HT1080 (cell line): ENCODE results near the gene GIMAP8. TPM values are rescaled to one million over a fixed set of nuclear protein-coding genes. Genes with fewer than 3 reads are reported as not detected.
"Not testable (repeated sequence)": the region's sequence is repeated elsewhere in the genome, so short reads cannot be mapped to it uniquely, and the experiment has no call there.

Experiments used
- DNase-seq: peaks from one replicate; pipeline ENCODE4 v3.0.0-alpha.2; 2015; ENCODE audit warnings: low read depth
- total RNA-seq: library from RNA; depleted of rRNA; stranded (reverse); fragments of >200 nt; shearing (Covaris generic); gene quantifications from 2 replicates; pipeline ENCODE4 v1.2.3, GENCODE V29; 2014; rRNA removed

Gene GIMAP8
- total RNA-seq, 1 experiment from 2014 or later, result not detected

DNA sequence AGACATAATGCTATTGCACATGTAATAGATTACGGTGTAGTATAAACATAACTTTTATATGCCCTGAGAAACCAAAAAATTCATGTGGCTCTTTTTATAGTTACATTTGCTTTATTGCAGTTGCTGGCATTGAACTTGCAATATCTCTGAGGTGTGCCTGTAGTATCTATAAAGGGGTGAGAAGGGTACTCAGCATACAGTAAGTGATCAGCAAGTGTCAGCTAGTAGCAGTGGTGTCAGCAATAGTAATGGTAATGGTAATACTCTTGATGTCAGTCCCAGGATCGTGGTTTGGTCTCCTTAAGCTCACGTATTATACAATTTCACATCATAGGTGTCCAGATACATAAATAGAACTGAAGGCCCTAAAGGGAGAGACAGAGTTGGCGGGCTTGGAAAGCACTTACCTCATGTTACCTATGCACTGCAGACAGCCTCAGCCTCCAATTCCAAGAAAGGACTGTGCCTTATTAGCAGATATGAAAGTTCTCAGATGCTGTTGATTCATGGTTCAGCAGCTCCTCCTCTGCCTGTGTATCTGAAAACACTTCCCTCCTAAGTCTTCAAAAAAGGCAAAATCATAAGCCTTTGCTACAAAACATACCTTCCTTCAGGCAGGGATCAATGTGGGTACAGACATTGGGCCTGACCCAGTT lies 57.6 kb downstream of the GIMAP8 start:
- DNase-seq, result no peak

DNA sequence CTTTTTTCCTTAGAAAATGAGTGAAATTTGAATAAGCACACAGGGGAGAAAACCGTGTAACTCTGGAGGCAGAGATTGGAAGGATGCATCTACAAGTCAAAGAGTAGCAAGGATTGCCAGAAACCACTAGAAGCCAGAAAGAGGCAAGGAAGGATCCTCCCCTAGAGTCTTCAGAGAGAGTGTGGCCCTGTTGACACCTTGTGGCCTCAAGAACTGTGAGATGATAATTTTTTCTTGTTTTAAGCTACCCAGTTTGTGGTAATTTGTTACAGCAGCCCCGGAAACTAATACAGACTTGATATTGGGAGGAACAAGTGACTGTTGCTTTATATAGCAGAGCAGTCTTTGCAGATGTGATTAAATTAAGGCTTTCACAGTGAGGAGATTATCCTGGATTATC lies 60.6 kb downstream of the GIMAP8 start:
- no peak for DNase-seq

GRCh38 chr7:150513758-150514157 lies 63.3 kb downstream of the GIMAP8 start:
- no peak for DNase-seq

DNA sequence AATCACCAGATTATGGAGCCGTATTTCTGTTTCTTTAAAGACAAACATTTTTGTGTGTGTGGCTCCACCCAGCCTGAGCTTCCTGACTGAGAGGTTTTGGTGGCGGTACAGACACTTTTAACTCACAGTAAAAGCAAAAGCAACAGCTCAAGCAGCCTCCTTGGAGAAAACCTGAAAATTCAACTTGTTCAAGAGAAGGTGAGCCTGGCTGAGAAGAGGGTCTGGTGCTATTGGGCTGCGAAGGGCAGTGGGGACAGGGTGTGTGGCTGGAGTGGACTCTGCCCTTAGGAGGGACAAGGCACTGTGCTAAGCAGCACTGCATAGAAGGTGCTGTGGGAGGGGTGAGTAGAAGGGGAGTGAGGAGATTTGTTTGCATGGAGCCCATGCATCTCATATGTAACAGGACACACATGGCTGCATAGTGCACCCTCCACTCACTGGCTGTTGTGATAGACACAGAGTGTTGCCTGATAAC lies 64.4 kb downstream of the GIMAP8 start, which contains the start of gene GIMAP7:
Gene GIMAP7 (plus strand): TSS at position 125 of the 475 bp plus-strand sequence. CDS start 5,103 bp downstream, outside the sequence.
- DNase-seq, result no peak

DNA sequence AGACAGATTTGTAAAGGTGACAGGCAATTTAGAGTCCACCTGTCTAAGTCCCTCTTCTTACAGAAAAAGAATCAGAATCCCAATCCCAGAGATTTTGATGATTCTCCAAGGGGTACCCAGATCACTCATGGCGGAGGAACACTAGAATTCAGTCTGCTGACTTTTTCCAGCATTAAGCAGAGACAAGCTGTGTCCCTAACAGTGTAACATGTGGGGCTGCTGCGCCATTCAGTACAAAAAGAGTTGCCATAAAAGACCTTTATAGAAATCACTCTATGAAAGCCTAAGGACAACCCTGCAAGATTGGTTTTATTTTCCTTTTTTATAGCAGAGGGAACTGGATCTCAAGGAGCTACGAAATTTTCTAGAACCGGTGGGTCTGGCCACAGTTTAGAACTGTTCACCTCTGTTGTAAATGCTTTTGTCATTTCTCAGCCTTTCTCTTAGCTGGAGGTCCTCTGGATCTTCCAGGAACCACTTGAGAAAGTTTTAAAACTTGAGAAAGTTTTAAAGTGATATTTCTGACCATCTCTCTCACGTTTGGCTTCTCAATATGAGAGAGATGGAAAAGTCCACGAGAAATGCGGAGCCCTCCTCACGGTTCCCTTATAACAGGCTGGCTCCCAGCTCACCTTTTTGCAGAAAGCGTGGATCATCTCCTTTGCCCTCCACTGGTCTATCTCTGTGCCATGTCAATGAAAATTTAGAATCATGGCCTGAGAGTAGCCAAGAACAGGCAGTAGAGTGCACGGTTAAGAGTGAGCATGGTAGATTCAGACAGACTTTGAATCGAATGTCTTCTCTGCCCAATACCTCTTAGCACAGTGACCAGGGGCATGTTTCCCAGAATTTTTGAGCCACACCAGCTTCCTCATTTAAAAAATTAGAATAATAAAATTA lies 65.1 kb downstream of the GIMAP8 start:
- DNase-seq, result no peak

GRCh38 chr7:150516956-150517745 lies 66.7 kb downstream of the GIMAP8 start:
- no peak for DNase-seq

- DNase-seq, result no peak
These were observed 68.9 kb downstream of the GIMAP8 start for GRCh38 chr7:150519310-150519709.

GRCh38 chr7:150520145-150520544 lies 69.7 kb downstream of the GIMAP8 start:
- no peak for DNase-seq

DNA sequence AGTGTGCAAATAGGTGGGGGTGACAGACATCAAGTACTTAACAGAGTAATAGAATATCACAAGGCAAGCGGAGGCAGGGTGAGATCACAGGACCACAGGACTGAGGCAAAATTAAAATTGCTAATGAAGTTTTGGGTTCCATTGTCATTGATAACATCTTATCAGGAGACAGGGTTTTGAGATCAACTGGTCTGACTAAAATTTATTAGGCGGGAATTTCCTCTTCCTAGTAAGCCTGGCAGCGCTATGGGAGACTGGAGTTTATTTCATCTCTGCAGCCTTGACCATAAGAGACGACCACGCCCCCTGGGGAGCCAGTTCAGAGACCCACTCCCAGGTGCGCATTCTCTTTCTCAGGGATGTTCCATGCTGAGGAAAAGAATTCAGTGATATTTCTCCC lies 72.5 kb downstream of the GIMAP8 start:
- not testable (repeated sequence) for DNase-seq

DNA sequence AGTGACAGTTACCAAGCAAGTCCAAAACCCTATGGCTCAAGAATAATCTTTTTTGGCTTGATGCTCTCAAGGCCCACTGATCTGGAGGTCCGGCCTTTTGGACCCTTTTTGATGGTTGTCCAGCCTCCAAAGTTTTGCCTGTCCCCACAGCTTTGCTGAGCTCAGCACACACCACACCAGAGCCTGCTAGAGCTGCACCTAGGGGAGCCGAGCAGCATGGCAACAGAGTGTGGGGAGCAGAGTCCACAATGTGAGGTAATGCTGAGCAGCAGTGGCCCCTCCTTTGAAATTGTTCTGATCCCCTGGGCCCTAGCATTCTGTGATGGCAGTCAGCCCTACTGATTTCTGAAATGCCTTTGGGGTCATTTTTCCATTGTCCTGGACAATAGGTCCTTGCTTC lies 73.6 kb downstream of the GIMAP8 start:
- DNase-seq, result no peak

Other genes starting within 250 kb of the GIMAP8 start
- gene LRRC61, start 127.3 kb upstream of the GIMAP8 start, total RNA-seq, result not detected in 2 replicates
- gene ACTR3C, start 127.1 kb upstream of the GIMAP8 start, total RNA-seq, result not detected in 2 replicates
- gene RARRES2, start 109.0 kb upstream of the GIMAP8 start, total RNA-seq, result not detected in 2 replicates
- gene REPIN1, start 81.8 kb upstream of the GIMAP8 start, total RNA-seq, result 122 and 136 TPM in 2 replicates
- 7.2 and 8.2 TPM in 2 replicates for gene ZNF775, start 71.3 kb upstream of the GIMAP8 start, total RNA-seq
- not detected in 2 replicates for gene GIMAP7, start 64.2 kb downstream of the GIMAP8 start, total RNA-seq
- gene GIMAP4, start 116.8 kb downstream of the GIMAP8 start, total RNA-seq, result not detected in 2 replicates
- 1.4 and 1.6 TPM in 2 replicates for gene GIMAP6, start 181.8 kb downstream of the GIMAP8 start, total RNA-seq
- 3.4 and 5.7 TPM in 2 replicates for gene GIMAP2, start 235.1 kb downstream of the GIMAP8 start, total RNA-seq